D721Med (cell line): ENCODE data around the gene RFX7.

Source experiments
- DNase-seq: peaks from one replicate; pipeline ENCODE4 v3.0.0; 2011; ENCODE audit warnings: low spot score; ENCODE audit not compliant: insufficient read length
- FAIRE-seq: peaks from 2 replicates; lab custom pipeline; 2011; peaks lifted over from hg19 to GRCh38; lab: Jason Lieb, UNC
- TF ChIP-seq, protein P1 (sequence below): IDR thresholded peaks from 2 replicates; pipeline ENCODE4 v1.5.1; 2012; ENCODE audit warnings: mild to moderate bottlenecking, control low read depth; ENCODE audit not compliant: insufficient read depth; ENCODE audit errors: missing control alignments

RFX7 gene

DNA sequence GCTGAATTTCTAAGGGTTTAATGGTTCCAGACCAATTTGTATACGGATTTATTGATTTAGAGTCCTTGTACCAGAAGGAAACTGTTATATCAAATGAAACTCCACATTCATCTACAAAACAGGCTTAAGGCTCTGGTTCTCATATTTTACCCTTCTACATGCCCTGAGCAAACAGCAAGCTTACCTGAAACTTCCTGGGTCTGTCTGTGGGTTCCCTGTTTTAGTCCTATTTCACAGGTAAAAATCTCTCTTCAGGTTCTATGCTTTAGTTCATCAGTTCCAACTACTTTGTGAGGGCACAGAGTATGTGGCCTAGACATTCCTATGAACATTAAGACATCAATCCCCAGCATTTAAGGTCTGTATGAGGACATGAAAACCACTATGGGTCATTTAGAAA, 57.7 kb downstream of the RFX7 start:
- TF ChIP-seq, protein P1, sequence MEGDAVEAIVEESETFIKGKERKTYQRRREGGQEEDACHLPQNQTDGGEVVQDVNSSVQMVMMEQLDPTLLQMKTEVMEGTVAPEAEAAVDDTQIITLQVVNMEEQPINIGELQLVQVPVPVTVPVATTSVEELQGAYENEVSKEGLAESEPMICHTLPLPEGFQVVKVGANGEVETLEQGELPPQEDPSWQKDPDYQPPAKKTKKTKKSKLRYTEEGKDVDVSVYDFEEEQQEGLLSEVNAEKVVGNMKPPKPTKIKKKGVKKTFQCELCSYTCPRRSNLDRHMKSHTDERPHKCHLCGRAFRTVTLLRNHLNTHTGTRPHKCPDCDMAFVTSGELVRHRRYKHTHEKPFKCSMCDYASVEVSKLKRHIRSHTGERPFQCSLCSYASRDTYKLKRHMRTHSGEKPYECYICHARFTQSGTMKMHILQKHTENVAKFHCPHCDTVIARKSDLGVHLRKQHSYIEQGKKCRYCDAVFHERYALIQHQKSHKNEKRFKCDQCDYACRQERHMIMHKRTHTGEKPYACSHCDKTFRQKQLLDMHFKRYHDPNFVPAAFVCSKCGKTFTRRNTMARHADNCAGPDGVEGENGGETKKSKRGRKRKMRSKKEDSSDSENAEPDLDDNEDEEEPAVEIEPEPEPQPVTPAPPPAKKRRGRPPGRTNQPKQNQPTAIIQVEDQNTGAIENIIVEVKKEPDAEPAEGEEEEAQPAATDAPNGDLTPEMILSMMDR = no peak
- no peak for FAIRE-seq
- DNase-seq = no peak

DNA sequence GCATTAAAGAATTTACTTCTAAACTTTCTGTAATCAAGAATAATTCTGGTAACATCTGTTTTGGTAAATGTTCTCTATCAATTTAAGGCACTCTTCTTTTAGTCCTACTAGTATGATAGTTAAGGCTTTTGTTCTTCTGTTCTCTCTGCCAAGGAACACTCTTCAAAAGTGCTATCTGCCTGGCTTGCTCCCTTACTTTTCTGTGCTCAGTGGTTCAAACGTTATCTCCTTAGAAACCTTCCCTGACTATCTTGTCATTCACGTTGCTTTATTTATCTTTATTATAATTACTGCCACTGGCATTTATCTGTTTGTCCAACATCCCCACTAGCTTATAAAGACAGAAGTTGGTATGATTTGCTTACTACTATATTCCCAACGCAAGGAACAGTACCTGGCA, 59.2 kb downstream of the RFX7 start:
- FAIRE-seq (no peak), DNase-seq (no peak)
- TF ChIP-seq, protein P1 = no peak

DNA sequence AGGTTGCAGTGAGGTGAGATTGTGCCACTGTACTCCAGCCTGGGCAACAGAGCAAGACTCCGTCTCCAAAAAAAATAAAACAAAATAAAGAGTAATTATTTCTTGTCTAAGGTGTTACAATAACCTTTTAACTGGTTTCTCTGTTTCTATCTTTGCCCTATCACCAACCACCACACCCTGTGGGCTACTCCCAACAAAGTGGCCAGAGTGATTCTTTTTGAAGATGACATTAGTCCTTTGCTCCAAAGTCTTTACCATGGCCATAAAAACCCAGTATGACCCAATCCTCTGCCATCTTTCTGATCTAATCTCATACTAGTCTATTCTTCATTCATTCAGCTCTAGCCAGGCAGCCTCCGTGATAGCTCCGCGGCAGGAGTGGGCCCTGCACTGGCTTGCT, 62.8 kb downstream of the RFX7 start:
- DNase-seq (no peak), FAIRE-seq (no peak)
- TF ChIP-seq, protein P1 = no peak

DNA sequence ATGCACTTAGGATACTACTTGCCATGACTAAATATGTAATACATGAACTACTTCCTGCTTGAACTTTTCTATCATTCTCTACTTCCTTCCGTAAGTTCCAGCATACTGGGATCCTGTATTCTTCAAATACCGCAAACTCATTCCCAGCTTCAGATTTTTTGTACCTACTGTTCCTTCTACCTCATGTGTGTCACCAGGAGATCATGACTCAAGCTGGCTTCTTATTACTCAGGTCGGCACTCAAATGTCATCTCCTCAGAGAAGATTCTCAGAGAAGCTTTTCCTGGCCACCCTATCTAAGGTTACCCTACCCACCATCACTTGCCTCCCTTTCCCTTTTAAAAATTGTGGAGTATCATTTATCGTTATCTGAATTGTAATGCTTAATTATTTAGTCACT, 66.7 kb downstream of the RFX7 start:
- FAIRE-seq (no peak), DNase-seq (no peak)
- TF ChIP-seq, protein P1 = no peak

DNA sequence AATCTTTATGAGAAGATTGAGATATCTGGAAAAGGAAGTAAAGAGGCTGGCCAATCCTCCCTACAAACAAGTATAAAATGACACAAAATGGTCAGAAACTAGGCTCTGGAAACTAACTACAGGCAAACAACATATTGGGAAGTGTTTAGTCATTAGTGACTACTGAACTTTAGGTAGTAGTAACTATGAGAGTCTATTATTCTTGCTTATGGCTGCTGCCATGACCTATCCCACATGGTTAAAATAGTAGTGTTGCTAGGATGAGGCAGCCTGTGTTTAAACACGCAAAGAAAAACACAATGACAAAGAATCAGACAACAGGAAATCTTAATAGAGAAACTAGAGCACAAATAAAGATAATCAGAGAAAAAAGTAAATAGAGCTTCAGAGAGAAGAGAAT, 67.9 kb downstream of the RFX7 start:
- TF ChIP-seq, protein P1 = no peak
- FAIRE-seq (peak; percentile 32), DNase-seq (no peak)

DNA sequence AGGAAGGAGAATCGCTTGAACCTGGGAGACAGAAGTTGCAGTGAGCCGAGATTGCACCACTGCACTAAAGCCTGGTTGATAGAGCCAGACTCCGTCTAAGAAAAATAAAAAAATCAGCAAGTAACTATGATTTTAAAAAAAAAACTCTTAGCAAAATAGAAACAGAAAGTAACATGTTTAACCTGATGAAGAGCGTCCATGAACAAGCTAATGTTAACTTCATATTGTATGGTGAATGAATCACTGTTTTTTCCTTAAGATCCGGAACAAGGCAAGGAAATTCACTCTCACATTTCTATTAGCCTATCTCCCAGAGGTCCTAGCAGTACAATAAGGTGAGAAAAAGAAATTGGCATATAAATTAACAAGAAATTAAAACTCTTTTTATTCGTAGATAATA, 69.0 kb downstream of the RFX7 start:
- TF ChIP-seq, protein P1 = no peak
- no peak for FAIRE-seq
- no peak for DNase-seq

DNA sequence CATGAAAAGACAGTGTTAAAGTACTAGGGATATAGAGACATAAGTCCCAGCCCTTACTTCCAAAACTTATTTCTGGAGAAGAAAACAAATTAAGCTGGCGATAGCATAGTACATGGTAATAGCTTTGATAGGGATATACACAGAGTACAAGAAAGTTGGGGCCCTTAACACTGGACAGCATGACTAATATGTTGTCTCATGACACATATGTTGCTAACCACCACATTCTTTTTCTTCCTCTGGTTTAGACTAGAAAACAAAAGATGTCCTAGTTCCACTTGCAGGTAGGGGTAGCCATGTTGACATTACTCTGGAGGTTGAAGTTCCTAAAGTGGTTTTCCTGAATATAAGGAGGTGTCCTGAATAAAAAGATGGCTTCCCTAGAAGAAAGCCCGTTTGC, 75.3 kb downstream of the RFX7 start:
- DNase-seq (no peak), FAIRE-seq (no peak)
- TF ChIP-seq, protein P1 = no peak
